ENCODE measurements around the gene CD8B. TPM values are rescaled to one million over a fixed set of nuclear protein-coding genes. Genes with fewer than 3 reads are reported as not detected.
A peak's percentile ranks its signal among the peaks of the same experiment; 100 is the strongest.
"Not testable (repeated sequence)": the region's sequence is repeated elsewhere in the genome, so short reads cannot be mapped to it uniquely, and the experiment has no call there.

CD8B gene
- total RNA-seq (666 TPM), polyA plus RNA-seq (111 TPM)
- long read RNA-seq, donor 1, transcript CD8B-203 (6 exons, 1,417 nt) = major isoform, 10 of 15 reads
- long read RNA-seq, donor 1, transcript CD8B-201 (6 exons, 832 nt) = minor isoform, 5 of 15 reads
- long read RNA-seq, donor 1, partial matches to known transcripts = 0 of 15 reads
- long read RNA-seq, donor 1, other reads (novel, unspliced or antisense) = 0 of 15 reads
- long read RNA-seq, donor 2, transcript CD8B-203 (6 exons, 1,417 nt) = major isoform, 365 of 648 reads
- long read RNA-seq, donor 2, transcript CD8B-201 (6 exons, 832 nt) = minor isoform, 13 of 648 reads
- long read RNA-seq, donor 2, partial matches to known transcripts = 236 of 648 reads
- long read RNA-seq, donor 2, other reads (novel, unspliced or antisense) = 33 of 648 reads
- long read RNA-seq, donor 3, transcript CD8B-201 (6 exons, 832 nt) = minor isoform, 12 of 716 reads
- long read RNA-seq, donor 3, transcript CD8B-203 (6 exons, 1,417 nt) = major isoform, 423 of 716 reads
- long read RNA-seq, donor 3, partial matches to known transcripts = 192 of 716 reads
- long read RNA-seq, donor 3, other reads (novel, unspliced or antisense) = 87 of 716 reads
- long read RNA-seq, donor 4, transcript CD8B-203 (6 exons, 1,417 nt) = major isoform, 83 of 152 reads
- long read RNA-seq, donor 4, partial matches to known transcripts = 53 of 152 reads
- long read RNA-seq, donor 4, other reads (novel, unspliced or antisense) = 12 of 152 reads
- long read RNA-seq, donor 5, transcript CD8B-201 (6 exons, 832 nt) = minor isoform, 30 of 520 reads
- long read RNA-seq, donor 5, transcript CD8B-203 (6 exons, 1,417 nt) = major isoform, 240 of 520 reads
- long read RNA-seq, donor 5, partial matches to known transcripts = 165 of 520 reads
- long read RNA-seq, donor 5, other reads (novel, unspliced or antisense) = 82 of 520 reads
- long read RNA-seq, donor 6, transcript CD8B-201 (6 exons, 832 nt) = minor isoform, 8 of 266 reads
- long read RNA-seq, donor 6, transcript CD8B-203 (6 exons, 1,417 nt) = major isoform, 145 of 266 reads
- long read RNA-seq, donor 6, partial matches to known transcripts = 83 of 266 reads
- long read RNA-seq, donor 6, other reads (novel, unspliced or antisense) = 29 of 266 reads
- long read RNA-seq, donor 7, transcript CD8B-203 (6 exons, 1,417 nt) = major isoform, 79 of 178 reads
- long read RNA-seq, donor 7, transcript CD8B-201 (6 exons, 832 nt) = minor isoform, 13 of 178 reads
- long read RNA-seq, donor 7, partial matches to known transcripts = 65 of 178 reads
- long read RNA-seq, donor 7, other reads (novel, unspliced or antisense) = 21 of 178 reads
- long read RNA-seq, donor 8, transcript CD8B-203 (6 exons, 1,417 nt) = major isoform, 34 of 58 reads
- long read RNA-seq, donor 8, partial matches to known transcripts = 5 of 58 reads
- long read RNA-seq, donor 8, other reads (novel, unspliced or antisense) = 15 of 58 reads
- long read RNA-seq, donor 9, transcript CD8B-203 (6 exons, 1,417 nt) = major isoform, 85 of 163 reads
- long read RNA-seq, donor 9, partial matches to known transcripts = 54 of 163 reads
- long read RNA-seq, donor 9, other reads (novel, unspliced or antisense) = 24 of 163 reads
- long read RNA-seq, donor 10, transcript CD8B-203 (6 exons, 1,417 nt) = major isoform, 96 of 202 reads
- long read RNA-seq, donor 10, transcript CD8B-201 (6 exons, 832 nt) = minor isoform, 14 of 202 reads
- long read RNA-seq, donor 10, partial matches to known transcripts = 68 of 202 reads
- long read RNA-seq, donor 10, other reads (novel, unspliced or antisense) = 23 of 202 reads

- H3K4me3 ChIP-seq (ENCODE audit: low read length in 2 of 2) = peak within 1 kb of the TSS; percentile 60 to 75
Observed at GRCh38 chr2:86861628-86862379, at the start of gene CD8B. Gene CD8B (minus strand): TSS chr2:86861886. CDS start chr2:86861865, 21 bp downstream.

GRCh38 chr2:86905868-86906267 is 44.2 kb upstream of the CD8B start:
- WGBS = no CpG with 5 or more reads among the region's 1 CpG
- not testable (repeated sequence) for H3K4me3 ChIP-seq (ENCODE audit: low read length in 2 of 2); H3K4me1 ChIP-seq (ENCODE audit: control insufficient read depth in 2 of 2, insufficient read depth in 2 of 2, low read length in 2 of 2); H3K27ac ChIP-seq (ENCODE audit: low read depth in 1 of 2, low read length in 1 of 2); H3K9me3 ChIP-seq (ENCODE audit: control insufficient read depth in 2 of 2, insufficient read depth in 1 of 2, low read length in 1 of 2); H3K27me3 ChIP-seq (ENCODE audit: control insufficient read depth in 2 of 2, insufficient read depth in 1 of 2, low read length in 1 of 2); DNase-seq (ENCODE audit: low read depth in 6 of 9, low spot score in 9 of 9); H3K36me3 ChIP-seq (ENCODE audit: control insufficient read depth in 2 of 2, insufficient read depth in 2 of 2, low read length in 1 of 2)

More at GRCh38 chr2:86861628-86862379, at the start of gene CD8B:
- H3K36me3 ChIP-seq (ENCODE audit: control insufficient read depth in 2 of 2, insufficient read depth in 2 of 2, low read length in 1 of 2) = peaks cover 8 to 13% of the 10 kb centered on the region in 2 donors
- H3K9me3 ChIP-seq (ENCODE audit: control insufficient read depth in 2 of 2, insufficient read depth in 1 of 2, low read length in 1 of 2); H3K4me1 ChIP-seq (ENCODE audit: control insufficient read depth in 2 of 2, insufficient read depth in 2 of 2, low read length in 2 of 2); H3K27me3 ChIP-seq (ENCODE audit: control insufficient read depth in 2 of 2, insufficient read depth in 1 of 2, low read length in 1 of 2): not testable (repeated sequence)
- WGBS = 2% methylated on average over 49 of the region's 55 CpGs
- peak in 3 of 9 donors; percentile 30 to 59 (median 40) for DNase-seq (ENCODE audit: low read depth in 6 of 9, low spot score in 9 of 9)
- peak within 1 kb of the TSS; percentile 70 to 85 for H3K27ac ChIP-seq (ENCODE audit: low read depth in 1 of 2, low read length in 1 of 2)

- not testable (repeated sequence) for H3K27me3 ChIP-seq (ENCODE audit: control insufficient read depth in 2 of 2, insufficient read depth in 1 of 2, low read length in 1 of 2); H3K9me3 ChIP-seq (ENCODE audit: control insufficient read depth in 2 of 2, insufficient read depth in 1 of 2, low read length in 1 of 2); DNase-seq (ENCODE audit: low read depth in 6 of 9, low spot score in 9 of 9); H3K4me1 ChIP-seq (ENCODE audit: control insufficient read depth in 2 of 2, insufficient read depth in 2 of 2, low read length in 2 of 2); H3K27ac ChIP-seq (ENCODE audit: low read depth in 1 of 2, low read length in 1 of 2); H3K4me3 ChIP-seq (ENCODE audit: low read length in 2 of 2); H3K36me3 ChIP-seq (ENCODE audit: control insufficient read depth in 2 of 2, insufficient read depth in 2 of 2, low read length in 1 of 2)
- 91% methylated on average over 4 of the region's 4 CpGs for WGBS
Observed at GRCh38 chr2:86900687-86901086, 39.0 kb upstream of the CD8B start.

- not testable (repeated sequence) for DNase-seq (ENCODE audit: low read depth in 6 of 9, low spot score in 9 of 9); H3K36me3 ChIP-seq (ENCODE audit: control insufficient read depth in 2 of 2, insufficient read depth in 2 of 2, low read length in 1 of 2); H3K27me3 ChIP-seq (ENCODE audit: control insufficient read depth in 2 of 2, insufficient read depth in 1 of 2, low read length in 1 of 2); H3K9me3 ChIP-seq (ENCODE audit: control insufficient read depth in 2 of 2, insufficient read depth in 1 of 2, low read length in 1 of 2); H3K27ac ChIP-seq (ENCODE audit: low read depth in 1 of 2, low read length in 1 of 2); H3K4me1 ChIP-seq (ENCODE audit: control insufficient read depth in 2 of 2, insufficient read depth in 2 of 2, low read length in 2 of 2); H3K4me3 ChIP-seq (ENCODE audit: low read length in 2 of 2)
- WGBS = no CpG with 5 or more reads among the region's 3 CpGs
Observed at GRCh38 chr2:86886026-86886425, 24.3 kb upstream of the CD8B start.

- H3K27me3 ChIP-seq (ENCODE audit: control insufficient read depth in 2 of 2, insufficient read depth in 1 of 2, low read length in 1 of 2); H3K4me1 ChIP-seq (ENCODE audit: control insufficient read depth in 2 of 2, insufficient read depth in 2 of 2, low read length in 2 of 2); H3K9me3 ChIP-seq (ENCODE audit: control insufficient read depth in 2 of 2, insufficient read depth in 1 of 2, low read length in 1 of 2); H3K4me3 ChIP-seq (ENCODE audit: low read length in 2 of 2); H3K27ac ChIP-seq (ENCODE audit: low read depth in 1 of 2, low read length in 1 of 2); H3K36me3 ChIP-seq (ENCODE audit: control insufficient read depth in 2 of 2, insufficient read depth in 2 of 2, low read length in 1 of 2); DNase-seq (ENCODE audit: low read depth in 6 of 9, low spot score in 9 of 9): not testable (repeated sequence)
- 100% methylated on average over 1 of the region's 2 CpGs for WGBS
Observed at GRCh38 chr2:86882865-86883264, 21.2 kb upstream of the CD8B start.

GRCh38 chr2:86882118-86882665 is 20.5 kb upstream of the CD8B start:
- DNase-seq (ENCODE audit: low read depth in 6 of 9, low spot score in 9 of 9); H3K27me3 ChIP-seq (ENCODE audit: control insufficient read depth in 2 of 2, insufficient read depth in 1 of 2, low read length in 1 of 2); H3K4me3 ChIP-seq (ENCODE audit: low read length in 2 of 2); H3K36me3 ChIP-seq (ENCODE audit: control insufficient read depth in 2 of 2, insufficient read depth in 2 of 2, low read length in 1 of 2); H3K4me1 ChIP-seq (ENCODE audit: control insufficient read depth in 2 of 2, insufficient read depth in 2 of 2, low read length in 2 of 2); H3K9me3 ChIP-seq (ENCODE audit: control insufficient read depth in 2 of 2, insufficient read depth in 1 of 2, low read length in 1 of 2); H3K27ac ChIP-seq (ENCODE audit: low read depth in 1 of 2, low read length in 1 of 2): not testable (repeated sequence)
- 98% methylated on average over 5 of the region's 5 CpGs for WGBS

- H3K27me3 ChIP-seq (ENCODE audit: control insufficient read depth in 2 of 2, insufficient read depth in 1 of 2, low read length in 1 of 2); H3K27ac ChIP-seq (ENCODE audit: low read depth in 1 of 2, low read length in 1 of 2); H3K9me3 ChIP-seq (ENCODE audit: control insufficient read depth in 2 of 2, insufficient read depth in 1 of 2, low read length in 1 of 2); H3K4me3 ChIP-seq (ENCODE audit: low read length in 2 of 2); DNase-seq (ENCODE audit: low read depth in 6 of 9, low spot score in 9 of 9); H3K36me3 ChIP-seq (ENCODE audit: control insufficient read depth in 2 of 2, insufficient read depth in 2 of 2, low read length in 1 of 2); H3K4me1 ChIP-seq (ENCODE audit: control insufficient read depth in 2 of 2, insufficient read depth in 2 of 2, low read length in 2 of 2): not testable (repeated sequence)
- WGBS = 100% methylated on average over 1 of the region's 1 CpG
Observed at GRCh38 chr2:86878986-86879385, 17.3 kb upstream of the CD8B start.
